ENCODE results near the gene UBL3. TPM values are rescaled to one million over a fixed set of nuclear protein-coding genes. Genes with fewer than 3 reads are reported as not detected.

The UBL3 gene
- total and polyA plus RNA-seq, 2 of the 8 experiments (the other 6 are each of a cell fraction or from before 2014, with no cell fraction given) = 5.3 to 16.1 TPM

DNA sequence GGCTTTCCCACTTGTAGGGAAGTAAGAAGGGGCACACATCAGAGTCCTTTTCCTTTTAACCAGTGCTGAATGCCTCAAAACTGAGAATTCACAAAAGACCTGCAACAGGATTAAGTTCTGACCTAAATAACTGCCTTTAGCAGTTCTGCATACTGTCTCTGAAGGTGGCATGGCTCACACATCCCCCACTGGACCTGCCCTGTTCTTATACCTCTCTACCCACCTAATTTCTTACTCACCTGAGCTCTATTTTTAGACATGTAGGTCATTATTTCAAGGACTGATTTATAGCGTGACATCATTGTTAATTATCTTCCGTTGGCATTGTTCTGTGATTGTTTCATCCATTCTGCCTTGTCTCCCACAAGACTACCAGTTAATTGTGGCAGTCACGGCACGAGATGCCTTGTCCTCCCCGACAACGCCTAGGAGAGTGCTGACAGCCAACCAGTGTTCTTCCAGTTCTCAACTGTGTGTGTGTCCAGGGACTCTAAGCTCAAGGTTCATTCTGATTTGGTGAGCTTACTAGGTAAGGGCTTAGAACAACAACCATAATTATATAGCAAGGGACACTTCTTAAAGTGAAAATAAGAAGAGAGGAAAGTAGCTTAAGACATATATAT, 27.1 kb upstream of the UBL3 start (continued):
- TF ChIP-seq, protein P1, sequence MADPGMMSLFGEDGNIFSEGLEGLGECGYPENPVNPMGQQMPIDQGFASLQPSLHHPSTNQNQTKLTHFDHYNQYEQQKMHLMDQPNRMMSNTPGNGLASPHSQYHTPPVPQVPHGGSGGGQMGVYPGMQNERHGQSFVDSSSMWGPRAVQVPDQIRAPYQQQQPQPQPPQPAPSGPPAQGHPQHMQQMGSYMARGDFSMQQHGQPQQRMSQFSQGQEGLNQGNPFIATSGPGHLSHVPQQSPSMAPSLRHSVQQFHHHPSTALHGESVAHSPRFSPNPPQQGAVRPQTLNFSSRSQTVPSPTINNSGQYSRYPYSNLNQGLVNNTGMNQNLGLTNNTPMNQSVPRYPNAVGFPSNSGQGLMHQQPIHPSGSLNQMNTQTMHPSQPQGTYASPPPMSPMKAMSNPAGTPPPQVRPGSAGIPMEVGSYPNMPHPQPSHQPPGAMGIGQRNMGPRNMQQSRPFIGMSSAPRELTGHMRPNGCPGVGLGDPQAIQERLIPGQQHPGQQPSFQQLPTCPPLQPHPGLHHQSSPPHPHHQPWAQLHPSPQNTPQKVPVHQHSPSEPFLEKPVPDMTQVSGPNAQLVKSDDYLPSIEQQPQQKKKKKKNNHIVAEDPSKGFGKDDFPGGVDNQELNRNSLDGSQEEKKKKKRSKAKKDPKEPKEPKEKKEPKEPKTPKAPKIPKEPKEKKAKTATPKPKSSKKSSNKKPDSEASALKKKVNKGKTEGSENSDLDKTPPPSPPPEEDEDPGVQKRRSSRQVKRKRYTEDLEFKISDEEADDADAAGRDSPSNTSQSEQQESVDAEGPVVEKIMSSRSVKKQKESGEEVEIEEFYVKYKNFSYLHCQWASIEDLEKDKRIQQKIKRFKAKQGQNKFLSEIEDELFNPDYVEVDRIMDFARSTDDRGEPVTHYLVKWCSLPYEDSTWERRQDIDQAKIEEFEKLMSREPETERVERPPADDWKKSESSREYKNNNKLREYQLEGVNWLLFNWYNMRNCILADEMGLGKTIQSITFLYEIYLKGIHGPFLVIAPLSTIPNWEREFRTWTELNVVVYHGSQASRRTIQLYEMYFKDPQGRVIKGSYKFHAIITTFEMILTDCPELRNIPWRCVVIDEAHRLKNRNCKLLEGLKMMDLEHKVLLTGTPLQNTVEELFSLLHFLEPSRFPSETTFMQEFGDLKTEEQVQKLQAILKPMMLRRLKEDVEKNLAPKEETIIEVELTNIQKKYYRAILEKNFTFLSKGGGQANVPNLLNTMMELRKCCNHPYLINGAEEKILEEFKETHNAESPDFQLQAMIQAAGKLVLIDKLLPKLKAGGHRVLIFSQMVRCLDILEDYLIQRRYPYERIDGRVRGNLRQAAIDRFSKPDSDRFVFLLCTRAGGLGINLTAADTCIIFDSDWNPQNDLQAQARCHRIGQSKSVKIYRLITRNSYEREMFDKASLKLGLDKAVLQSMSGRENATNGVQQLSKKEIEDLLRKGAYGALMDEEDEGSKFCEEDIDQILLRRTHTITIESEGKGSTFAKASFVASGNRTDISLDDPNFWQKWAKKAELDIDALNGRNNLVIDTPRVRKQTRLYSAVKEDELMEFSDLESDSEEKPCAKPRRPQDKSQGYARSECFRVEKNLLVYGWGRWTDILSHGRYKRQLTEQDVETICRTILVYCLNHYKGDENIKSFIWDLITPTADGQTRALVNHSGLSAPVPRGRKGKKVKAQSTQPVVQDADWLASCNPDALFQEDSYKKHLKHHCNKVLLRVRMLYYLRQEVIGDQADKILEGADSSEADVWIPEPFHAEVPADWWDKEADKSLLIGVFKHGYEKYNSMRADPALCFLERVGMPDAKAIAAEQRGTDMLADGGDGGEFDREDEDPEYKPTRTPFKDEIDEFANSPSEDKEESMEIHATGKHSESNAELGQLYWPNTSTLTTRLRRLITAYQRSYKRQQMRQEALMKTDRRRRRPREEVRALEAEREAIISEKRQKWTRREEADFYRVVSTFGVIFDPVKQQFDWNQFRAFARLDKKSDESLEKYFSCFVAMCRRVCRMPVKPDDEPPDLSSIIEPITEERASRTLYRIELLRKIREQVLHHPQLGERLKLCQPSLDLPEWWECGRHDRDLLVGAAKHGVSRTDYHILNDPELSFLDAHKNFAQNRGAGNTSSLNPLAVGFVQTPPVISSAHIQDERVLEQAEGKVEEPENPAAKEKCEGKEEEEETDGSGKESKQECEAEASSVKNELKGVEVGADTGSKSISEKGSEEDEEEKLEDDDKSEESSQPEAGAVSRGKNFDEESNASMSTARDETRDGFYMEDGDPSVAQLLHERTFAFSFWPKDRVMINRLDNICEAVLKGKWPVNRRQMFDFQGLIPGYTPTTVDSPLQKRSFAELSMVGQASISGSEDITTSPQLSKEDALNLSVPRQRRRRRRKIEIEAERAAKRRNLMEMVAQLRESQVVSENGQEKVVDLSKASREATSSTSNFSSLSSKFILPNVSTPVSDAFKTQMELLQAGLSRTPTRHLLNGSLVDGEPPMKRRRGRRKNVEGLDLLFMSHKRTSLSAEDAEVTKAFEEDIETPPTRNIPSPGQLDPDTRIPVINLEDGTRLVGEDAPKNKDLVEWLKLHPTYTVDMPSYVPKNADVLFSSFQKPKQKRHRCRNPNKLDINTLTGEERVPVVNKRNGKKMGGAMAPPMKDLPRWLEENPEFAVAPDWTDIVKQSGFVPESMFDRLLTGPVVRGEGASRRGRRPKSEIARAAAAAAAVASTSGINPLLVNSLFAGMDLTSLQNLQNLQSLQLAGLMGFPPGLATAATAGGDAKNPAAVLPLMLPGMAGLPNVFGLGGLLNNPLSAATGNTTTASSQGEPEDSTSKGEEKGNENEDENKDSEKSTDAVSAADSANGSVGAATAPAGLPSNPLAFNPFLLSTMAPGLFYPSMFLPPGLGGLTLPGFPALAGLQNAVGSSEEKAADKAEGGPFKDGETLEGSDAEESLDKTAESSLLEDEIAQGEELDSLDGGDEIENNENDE (IDR thresholded peaks at IDR 0.05; ENCODE audit: insufficient replicate concordance, low read length) = no peak
- TF ChIP-seq EZH2 (IDR thresholded peaks at IDR 0.05; ENCODE audit: low read depth, low read length, severe bottlenecking) (no peak), ZNF274 (IDR thresholded peaks at IDR 0.05; ENCODE audit: borderline replicate concordance, extremely low read depth, low read length) (no peak), SRF (IDR thresholded peaks at IDR 0.05; ENCODE audit: low read depth, low read length) (no peak), KDM5A (IDR thresholded peaks at IDR 0.05; ENCODE audit: low read length) (no peak), SP1 (IDR thresholded peaks at IDR 0.05; ENCODE audit: low read depth, low read length) (no peak), CTBP2 (IDR thresholded peaks at IDR 0.05; ENCODE audit: borderline replicate concordance, insufficient read depth, insufficient read length, low read length) (no peak), SUZ12 (IDR thresholded peaks at IDR 0.05; ENCODE audit: low read length) (no peak)
- TF ChIP-seq, protein P2, sequence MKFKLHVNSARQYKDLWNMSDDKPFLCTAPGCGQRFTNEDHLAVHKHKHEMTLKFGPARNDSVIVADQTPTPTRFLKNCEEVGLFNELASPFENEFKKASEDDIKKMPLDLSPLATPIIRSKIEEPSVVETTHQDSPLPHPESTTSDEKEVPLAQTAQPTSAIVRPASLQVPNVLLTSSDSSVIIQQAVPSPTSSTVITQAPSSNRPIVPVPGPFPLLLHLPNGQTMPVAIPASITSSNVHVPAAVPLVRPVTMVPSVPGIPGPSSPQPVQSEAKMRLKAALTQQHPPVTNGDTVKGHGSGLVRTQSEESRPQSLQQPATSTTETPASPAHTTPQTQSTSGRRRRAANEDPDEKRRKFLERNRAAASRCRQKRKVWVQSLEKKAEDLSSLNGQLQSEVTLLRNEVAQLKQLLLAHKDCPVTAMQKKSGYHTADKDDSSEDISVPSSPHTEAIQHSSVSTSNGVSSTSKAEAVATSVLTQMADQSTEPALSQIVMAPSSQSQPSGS (IDR thresholded peaks at IDR 0.05; ENCODE audit: low read length) = no peak
